SU-DHL-6 (cell line): Measurements from ENCODE around the gene PWP2.

Source experiments
- CTCF ChIP-seq: fragments of 200-600 bp; sonication (generic); IDR thresholded peaks from one replicate; pipeline ENCODE4 v1.5.1; 2017; ENCODE audit warnings: antibody characterized with exemption, mild to moderate bottlenecking, low read length, moderate library complexity; ENCODE audit not compliant: insufficient read depth, poor library complexity, severe bottlenecking
- EZH2phosphoT487 ChIP-seq: fragments of 200-600 bp; sonication (generic), shearing (Covaris generic); conservative IDR thresholded peaks from 2 replicates; pipeline ENCODE4 v1.6.1; 2018; ENCODE audit warnings: mild to moderate bottlenecking, antibody characterized with exemption, low read length, moderate library complexity, mixed read lengths

GRCh38 chr21:44063151-44063912, 43.9 kb upstream of the PWP2 start:
- no peak for TF ChIP-seq CTCF
- no peak for TF ChIP-seq EZH2phosphoT487
